ENCODE data around the gene ST6GALNAC4. TPM values are rescaled to one million over a fixed set of nuclear protein-coding genes. Genes with fewer than 3 reads are reported as not detected.

Gene ST6GALNAC4
- total and polyA plus RNA-seq, 2 experiments from 2014 or later, result 48.8 to 119 TPM

- no peak overlapping the region for H3K27ac ChIP-seq
- peak in 1 of 2 donors; percentile 46 for DNase-seq (ENCODE audit: low read depth in 1 of 2, low spot score in 1 of 2)
These were observed 33.9 kb upstream of the ST6GALNAC4 start for GRCh38 chr9:127950513-127951289.

GRCh38 chr9:127949827-127950512 is 33.1 kb upstream of the ST6GALNAC4 start:
- Histone ChIP-seq H3K36me3 (peaks cover 4% of the 10 kb centered on the region), H3K27me3 (no peaks in the 10 kb centered on the region), H3K4me1 (ENCODE audit: low read depth) (no peaks in the 10 kb centered on the region), H3K27ac (no peak overlapping the region), H3K4me3 (no peak overlapping the region), H3K9me3 (ENCODE audit: low read depth) (no peaks in the 10 kb centered on the region)
- DNase-seq (ENCODE audit: low read depth in 1 of 2, low spot score in 1 of 2), result no peak
- no peak for TF ChIP-seq CTCF (IDR thresholded peaks at IDR 0.05; ENCODE audit: low read depth, low read length)

More at GRCh38 chr9:127950513-127951289, 33.9 kb upstream of the ST6GALNAC4 start:
- Histone ChIP-seq H3K27me3 (no peaks in the 10 kb centered on the region), H3K4me3 (no peak overlapping the region), H3K9me3 (ENCODE audit: low read depth) (no peaks in the 10 kb centered on the region), H3K4me1 (ENCODE audit: low read depth) (peaks cover 2% of the 10 kb centered on the region), H3K36me3 (no peaks in the 10 kb centered on the region)
- no peak for TF ChIP-seq CTCF (IDR thresholded peaks at IDR 0.05; ENCODE audit: low read depth, low read length)

- H3K4me3 ChIP-seq, result no peak overlapping the region
- no peak for TF ChIP-seq CTCF (IDR thresholded peaks at IDR 0.05; ENCODE audit: low read depth, low read length)
- H3K9me3 ChIP-seq (ENCODE audit: low read depth), result no peaks in the 10 kb centered on the region
- no peaks in the 10 kb centered on the region for H3K27me3 ChIP-seq
- DNase-seq (ENCODE audit: low read depth in 1 of 2, low spot score in 1 of 2), result no peak
- no peaks in the 10 kb centered on the region for H3K4me1 ChIP-seq (ENCODE audit: low read depth)
- peaks cover 9% of the 10 kb centered on the region for H3K36me3 ChIP-seq
- H3K27ac ChIP-seq, result no peak overlapping the region
These were observed 31.2 kb upstream of the ST6GALNAC4 start for GRCh38 chr9:127947841-127948710.

- Histone ChIP-seq H3K27ac (peak overlapping the region; percentile 39), H3K27me3 (no peaks in the 10 kb centered on the region), H3K4me3 (no peak overlapping the region), H3K4me1 (ENCODE audit: low read depth) (no peaks in the 10 kb centered on the region), H3K9me3 (ENCODE audit: low read depth) (no peaks in the 10 kb centered on the region), H3K36me3 (peaks cover 13% of the 10 kb centered on the region)
- TF ChIP-seq CTCF (IDR thresholded peaks at IDR 0.05; ENCODE audit: low read depth, low read length), result no peak
- DNase-seq (ENCODE audit: low read depth in 1 of 2, low spot score in 1 of 2), result no peak
These were observed 29.9 kb upstream of the ST6GALNAC4 start for GRCh38 chr9:127946728-127947127.

- no peak for TF ChIP-seq CTCF (IDR thresholded peaks at IDR 0.05; ENCODE audit: low read depth, low read length)
- Histone ChIP-seq H3K4me3 (no peak overlapping the region), H3K36me3 (peaks cover 13% of the 10 kb centered on the region), H3K9me3 (ENCODE audit: low read depth) (no peaks in the 10 kb centered on the region), H3K4me1 (ENCODE audit: low read depth) (no peaks in the 10 kb centered on the region), H3K27ac (peak overlapping the region; percentile 39), H3K27me3 (no peaks in the 10 kb centered on the region)
- no peak for DNase-seq (ENCODE audit: low read depth in 1 of 2, low spot score in 1 of 2)
These were observed 29.1 kb upstream of the ST6GALNAC4 start for GRCh38 chr9:127945942-127946341.

Measured in cardiac muscle cell (in vitro differentiated cells and primary cell).